Liver (tissue), 9 donors: ENCODE results near the gene PLEKHG4. TPM values are rescaled to one million over a fixed set of nuclear protein-coding genes. Genes with fewer than 3 reads are reported as not detected.

ENCODE experiments used
- DNase-seq: peaks from one replicate; pipeline ENCODE4 v3.0.0-alpha.2; 2017; ENCODE audit warnings: low spot score
- H3K27ac ChIP-seq, 2 donors: one replicate each; pipeline ENCODE4 v1.7.0; 2013; ENCODE audit warnings: inconsistent platforms in 2 of 2, low read length in 2 of 2, control low read depth in 1 of 2, low read depth in 1 of 2, mild to moderate bottlenecking in 1 of 2
- H3K27me3 ChIP-seq, 4 donors: one replicate each; pipeline versions ENCODE4 v1.6.1 to v1.7.0; 2013; ENCODE audit warnings: low read length in 3 of 4, inconsistent platforms in 1 of 4, mild to moderate bottlenecking in 1 of 4, moderate library complexity in 1 of 4; ENCODE audit not compliant: control insufficient read depth in 4 of 4, insufficient read depth in 4 of 4
- H3K36me3 ChIP-seq, 4 donors: one replicate each; pipeline versions ENCODE4 v1.6.1 to v1.7.0; 2013; ENCODE audit warnings: low read length in 3 of 4, mild to moderate bottlenecking in 3 of 4, low read depth in 1 of 4, moderate library complexity in 1 of 4; ENCODE audit not compliant: control insufficient read depth in 4 of 4, insufficient read depth in 3 of 4
- H3K4me1 ChIP-seq, 4 donors: one replicate each; pipeline versions ENCODE4 v1.6.1 to v1.7.0; 2013; ENCODE audit warnings: low read length in 3 of 4, mild to moderate bottlenecking in 3 of 4, moderate library complexity in 1 of 4; ENCODE audit not compliant: control insufficient read depth in 4 of 4, insufficient read depth in 4 of 4
- H3K4me3 ChIP-seq, 3 donors: one replicate each; pipeline versions ENCODE4 v1.6.1 to v1.7.0; 2013; ENCODE audit warnings: low read length in 3 of 3, control low read depth in 1 of 3, low read depth in 1 of 3, mild to moderate bottlenecking in 1 of 3
- H3K9ac ChIP-seq, 2 donors: one replicate each; pipeline ENCODE4 v1.7.0; 2013; ENCODE audit warnings: low read length in 2 of 2, mild to moderate bottlenecking in 2 of 2, moderate library complexity in 2 of 2, control low read depth in 1 of 2, low read depth in 1 of 2
- H3K9me3 ChIP-seq, 4 donors: one replicate each; pipeline versions ENCODE4 v1.6.1 to v1.7.0; 2013; ENCODE audit warnings: low read length in 3 of 4; ENCODE audit not compliant: control insufficient read depth in 4 of 4
- ATF3 ChIP-seq: IDR thresholded peaks from 2 replicates; pipeline ENCODE4 v1.6.1; 2016; ENCODE audit warnings: antibody characterized with exemption
- CTCF ChIP-seq: fragments of 150-350 bp; IDR thresholded peaks from 2 replicates; pipeline ENCODE4 v1.5.1; 2017; ENCODE audit warnings: improper control_type of control experiment, low read depth, low read length; ENCODE audit not compliant: missing input control
- EGR1 ChIP-seq, 2 donors: IDR thresholded peaks; 2 replicates each; pipeline ENCODE4 v1.6.1; 2016 to 2018; ENCODE audit warnings: antibody characterized with exemption in 2 of 2, low read depth in 2 of 2
- FOXA1 ChIP-seq: IDR thresholded peaks from 2 replicates; pipeline ENCODE4 v1.6.1; 2016; ENCODE audit warnings: antibody characterized with exemption
- FOXA2 ChIP-seq: IDR thresholded peaks from 2 replicates; pipeline ENCODE4 v1.6.1; 2016; ENCODE audit warnings: antibody characterized with exemption
- GABPA ChIP-seq, 2 donors: IDR thresholded peaks in 1 of 2; conservative IDR thresholded peaks in 1 of 2; 2 replicates each; pipeline ENCODE4 v1.6.1; 2016; ENCODE audit warnings: antibody characterized with exemption in 2 of 2, mild to moderate bottlenecking in 1 of 2, moderate library complexity in 1 of 2
- HNF4A ChIP-seq, 2 donors: conservative IDR thresholded peaks; 2 replicates each; pipeline ENCODE4 v1.6.1; 2016; ENCODE audit warnings: antibody characterized with exemption in 2 of 2, mild to moderate bottlenecking in 2 of 2
- HNF4G ChIP-seq: IDR thresholded peaks from 2 replicates; pipeline ENCODE4 v1.6.1; 2016; ENCODE audit warnings: antibody characterized with exemption
- JUND ChIP-seq, 2 donors: IDR thresholded peaks; 2 replicates each; pipeline ENCODE4 v1.6.1; 2016; ENCODE audit warnings: antibody characterized with exemption in 2 of 2
- MAX ChIP-seq: IDR thresholded peaks from 2 replicates; pipeline ENCODE4 v1.6.1; 2016; ENCODE audit warnings: antibody characterized with exemption
- NR2F2 ChIP-seq: IDR thresholded peaks from 2 replicates; pipeline ENCODE4 v1.6.1; 2016; ENCODE audit warnings: antibody characterized with exemption
- RAD21 ChIP-seq, 2 donors: IDR thresholded peaks; 2 replicates each; pipeline ENCODE4 v1.6.1; 2016; ENCODE audit warnings: antibody characterized with exemption in 2 of 2, mild to moderate bottlenecking in 2 of 2
- REST ChIP-seq: IDR thresholded peaks from 2 replicates; pipeline ENCODE4 v1.6.1; 2016; ENCODE audit warnings: antibody characterized with exemption, mild to moderate bottlenecking
- RXRA ChIP-seq, 2 donors: IDR thresholded peaks; 2 replicates each; pipeline ENCODE4 v1.6.1; 2017 to 2018; ENCODE audit warnings: antibody characterized with exemption in 2 of 2, mild to moderate bottlenecking in 1 of 2
- TAF1 ChIP-seq: conservative IDR thresholded peaks from 2 replicates; pipeline ENCODE4 v1.6.1; 2016; ENCODE audit warnings: antibody characterized with exemption, mild to moderate bottlenecking
- YY1 ChIP-seq: IDR thresholded peaks from 2 replicates; pipeline ENCODE4 v1.6.1; 2016; ENCODE audit warnings: antibody characterized with exemption, mild to moderate bottlenecking
- ZBTB33 ChIP-seq: IDR thresholded peaks from 2 replicates; pipeline ENCODE4 v1.6.1; 2016; ENCODE audit warnings: antibody characterized with exemption
- WGBS: extraction: QIAGEN DNeasy Blood & Tissue Kit; methylation state at CpG from one replicate; pipeline ENCODE4 v1.1.7; 2013; 5-methylcytosine and 5-hydroxymethylcytosine counted together
- polyA plus RNA-seq, 2 donors: library from polyadenylated mRNA; stranded (reverse) in 1 of 2; unstranded in 1 of 2; fragments of 200-250 nt in 1 of 2; fragments of >200 nt in 1 of 2; fragmentation: Nextera tagmentation in 1 of 2; extraction: Ambion mirVana in 1 of 2; gene quantifications; one replicate each; pipeline versions ENCODE4 v1.2.1 to v1.2.3, GENCODE V29; 2013 to 2015
- total RNA-seq, 2 donors: library from RNA; depleted of rRNA; stranded (reverse); fragments of >200 nt; gene quantifications; one replicate each; pipeline ENCODE4 v1.2.3, GENCODE V29; 2014
- donor health status: healthy.
- donor health status: healthy.
- donor health status: healthy.
- donor health status: healthy.
- donor health status: healthy.

Gene PLEKHG4
- total and polyA plus RNA-seq, 4 donors: 0.21 to 2.6 (median 0.68) TPM

GRCh38 chr16:67234180-67234597 is 45.1 kb upstream of the PLEKHG4 start:
- Histone ChIP-seq H3K36me3 (peaks cover 7 to 26% (median 14%) of the 10 kb centered on the region in 4 donors), H3K9me3 (no peaks in the 10 kb centered on the region), H3K27ac (no peak overlapping the region), H3K9ac (no peak overlapping the region), H3K4me1 (peaks cover 0 to 9% (median 0%) of the 10 kb centered on the region in 4 donors), H3K27me3 (no peaks in the 10 kb centered on the region), H3K4me3 (no peak overlapping the region)
- TF ChIP-seq HNF4G: no peak
- no peak for TF ChIP-seq EGR1 (IDR thresholded peaks at IDR 0.05; ENCODE audit: low read depth in 2 of 2)
- no peak for TF ChIP-seq YY1
- TF ChIP-seq RAD21 (IDR thresholded peaks at IDR 0.05): no peak
- no peak for TF ChIP-seq TAF1
- TF ChIP-seq ATF3: no peak
- TF ChIP-seq JUND (IDR thresholded peaks at IDR 0.05): no peak
- no peak for TF ChIP-seq CTCF
- TF ChIP-seq GABPA (IDR thresholded peaks at IDR 0.05 in 1 of 2, conservative IDR thresholded peaks at IDR 0.05 in 1 of 2): no peak
- TF ChIP-seq HNF4A (conservative IDR thresholded peaks at IDR 0.05): no peak
- no peak for TF ChIP-seq NR2F2
- no peak for TF ChIP-seq RXRA (IDR thresholded peaks at IDR 0.05)
- no peak for TF ChIP-seq ZBTB33
- no peak for TF ChIP-seq FOXA2
- no peak for TF ChIP-seq MAX
- TF ChIP-seq FOXA1: no peak
- TF ChIP-seq REST: no peak
- 93% methylated on average over 10 of the region's 10 CpGs for WGBS
- DNase-seq: no peak
